Stimulated activated CD4-positive, alpha-beta T cell treated with anti-CD3 and anti-CD28 coated beads, TNF-alpha, amount 100 ng/mL, for 24 hours (primary cell): ENCODE measurements around the gene CAPN2.
"Not testable (repeated sequence)": the region's sequence is repeated elsewhere in the genome, so short reads cannot be mapped to it uniquely, and the experiment has no call there.

ENCODE experiments used
- DNase-seq, 3 experiments: peaks; one replicate each; pipeline ENCODE4 v3.0.0-alpha.2; 2020; ENCODE audit warnings: low read depth in 3 of 3

CAPN2 gene

GRCh38 chr1:223716302-223716862 lies 4.0 kb downstream of the CAPN2 start:
- DNase-seq = no peak

- DNase-seq = no peak
Observed at GRCh38 chr1:223717123-223717522, 4.8 kb downstream of the CAPN2 start.

- DNase-seq = no peak
Observed at GRCh38 chr1:223717695-223718363, 5.5 kb downstream of the CAPN2 start.

- DNase-seq = no peak
Observed at GRCh38 chr1:223718850-223719249, 6.5 kb downstream of the CAPN2 start.

GRCh38 chr1:223720971-223721591 lies 8.7 kb downstream of the CAPN2 start:
- no peak for DNase-seq

GRCh38 chr1:223721658-223722607 lies 9.6 kb downstream of the CAPN2 start:
- DNase-seq = no peak

- DNase-seq = no peak
Observed at GRCh38 chr1:223723351-223723904, 11.1 kb downstream of the CAPN2 start.

GRCh38 chr1:223724376-223724775 lies 12.0 kb downstream of the CAPN2 start:
- no peak for DNase-seq

- DNase-seq = no peak
Observed at GRCh38 chr1:223725578-223725977, 13.2 kb downstream of the CAPN2 start.

- DNase-seq = peak; percentile 85 to 88 (median 87)
Observed at GRCh38 chr1:223726380-223727001, 14.2 kb downstream of the CAPN2 start.

GRCh38 chr1:223727541-223727940 lies 15.2 kb downstream of the CAPN2 start:
- no peak for DNase-seq

- DNase-seq = no peak
Observed at GRCh38 chr1:223729906-223730305, 17.6 kb downstream of the CAPN2 start.

GRCh38 chr1:223730479-223731132 lies 18.3 kb downstream of the CAPN2 start:
- no peak for DNase-seq

- DNase-seq = no peak
Observed at GRCh38 chr1:223731133-223731770, 18.9 kb downstream of the CAPN2 start.

- no peak for DNase-seq
Observed at GRCh38 chr1:223732993-223733798, 20.9 kb downstream of the CAPN2 start.

GRCh38 chr1:223733898-223734852 lies 21.8 kb downstream of the CAPN2 start:
- DNase-seq = no peak

- DNase-seq = not testable (repeated sequence)
Observed at GRCh38 chr1:223736638-223737037, 24.3 kb downstream of the CAPN2 start.

GRCh38 chr1:223737342-223737741 lies 25.0 kb downstream of the CAPN2 start:
- DNase-seq = no peak
